Progenitor cell of endocrine pancreas (in vitro differentiated cells): ENCODE data around the gene RAI1. TPM values are rescaled to one million over a fixed set of nuclear protein-coding genes. Genes with fewer than 3 reads are reported as not detected.
A peak's percentile ranks its signal among the peaks of the same experiment; 100 is the strongest.

Experiments used
- DNase-seq: peaks from one replicate; pipeline ENCODE4 v3.0.0; 2021; ENCODE audit warnings: low spot score; ENCODE audit not compliant: unreplicated experiment
- H3K27ac Mint-ChIP-seq: 2 replicates; pipeline ENCODE4 v1.8.0; 2021; ENCODE audit warnings: mild to moderate bottlenecking, moderate library complexity, mixed read lengths
- H3K27me3 Mint-ChIP-seq: 2 replicates; pipeline ENCODE4 v1.8.0; 2021; ENCODE audit warnings: mixed read lengths
- H3K36me3 Mint-ChIP-seq: 2 replicates; pipeline ENCODE4 v1.8.0; 2022; ENCODE audit warnings: mixed read lengths; ENCODE audit not compliant: insufficient read depth
- H3K4me1 Mint-ChIP-seq: 2 replicates; pipeline ENCODE4 v1.8.0; 2021; ENCODE audit warnings: low read depth, mixed read lengths
- H3K4me3 Mint-ChIP-seq: 2 replicates; pipeline ENCODE4 v1.8.0; 2021; ENCODE audit warnings: low read depth, mild to moderate bottlenecking, moderate library complexity, mixed read lengths
- H3K9me3 Mint-ChIP-seq: 2 replicates; pipeline ENCODE4 v1.8.0; 2021; ENCODE audit warnings: low read depth, mixed read lengths
- CTCF ChIP-seq: fragments of 200-600 bp; sonication (generic); IDR thresholded peaks from one replicate; pipeline ENCODE4 v1.5.0; 2021; ENCODE audit warnings: antibody characterized with exemption, mild to moderate bottlenecking; ENCODE audit not compliant: unreplicated experiment
- total RNA-seq: library from RNA; stranded (reverse); gene quantifications from 2 replicates; pipeline ENCODE4 v1.2.1, GENCODE V29; 2021

Gene RAI1
- total RNA-seq, 1 donor from 2014 or later: 75.0 TPM

- peak overlapping the region; percentile 26 for H3K27ac Mint-ChIP-seq
- TF ChIP-seq CTCF: no peak
- no peak for DNase-seq
- H3K4me1 Mint-ChIP-seq: peaks cover 39% of the 10 kb centered on the region
- H3K9me3 Mint-ChIP-seq: no peaks in the 10 kb centered on the region
- H3K4me3 Mint-ChIP-seq: no peak overlapping the region
- H3K27me3 Mint-ChIP-seq: no peaks in the 10 kb centered on the region
- H3K36me3 Mint-ChIP-seq: no peaks in the 10 kb centered on the region
These were observed 145.9 kb downstream of the RAI1 start for GRCh38 chr17:17826942-17827785.

- peaks cover 40% of the 10 kb centered on the region for H3K4me1 Mint-ChIP-seq
- no peak overlapping the region for H3K4me3 Mint-ChIP-seq
- no peak for TF ChIP-seq CTCF
- no peaks in the 10 kb centered on the region for H3K9me3 Mint-ChIP-seq
- DNase-seq: no peak
- no peak overlapping the region for H3K27ac Mint-ChIP-seq
- no peaks in the 10 kb centered on the region for H3K27me3 Mint-ChIP-seq
- H3K36me3 Mint-ChIP-seq: peaks cover 2% of the 10 kb centered on the region
These were observed 146.8 kb downstream of the RAI1 start for GRCh38 chr17:17827826-17828621.

- Mint-ChIP-seq H3K27me3 (no peaks in the 10 kb centered on the region), H3K4me3 (no peak overlapping the region), H3K4me1 (peaks cover 30% of the 10 kb centered on the region), H3K9me3 (no peaks in the 10 kb centered on the region), H3K27ac (no peak overlapping the region), H3K36me3 (peaks cover 2% of the 10 kb centered on the region)
- TF ChIP-seq CTCF: no peak
- DNase-seq: no peak
These were observed 149.0 kb downstream of the RAI1 start for GRCh38 chr17:17830269-17830567.

GRCh38 chr17:17830740-17831207 is 149.5 kb downstream of the RAI1 start:
- Mint-ChIP-seq H3K27me3 (no peaks in the 10 kb centered on the region), H3K4me1 (peaks cover 31% of the 10 kb centered on the region), H3K4me3 (no peak overlapping the region), H3K9me3 (no peaks in the 10 kb centered on the region), H3K27ac (peak overlapping the region; percentile 67), H3K36me3 (peaks cover 2% of the 10 kb centered on the region)
- DNase-seq: no peak
- no peak for TF ChIP-seq CTCF

GRCh38 chr17:17831208-17832031 is 150.2 kb downstream of the RAI1 start:
- Mint-ChIP-seq H3K36me3 (peaks cover 2% of the 10 kb centered on the region), H3K27ac (peak overlapping the region; percentile 67), H3K4me3 (no peak overlapping the region), H3K4me1 (peaks cover 30% of the 10 kb centered on the region), H3K9me3 (no peaks in the 10 kb centered on the region), H3K27me3 (no peaks in the 10 kb centered on the region)
- TF ChIP-seq CTCF: no peak
- DNase-seq: no peak
